IMR-90 (cell line): Measurements from ENCODE around the gene OR10G7. TPM values are rescaled to one million over a fixed set of nuclear protein-coding genes. Genes with fewer than 3 reads are reported as not detected.

ENCODE experiments used
- ATAC-seq: fragments of 200-7000 bp; cut with Tn5 transposase; 2 replicates; pipeline ENCODE4 v1.9.1; 2020; ENCODE audit warnings: low read depth, mild to moderate bottlenecking, moderate library complexity
- BruUV-seq: library from RNA; stranded (reverse); fragments of 400-500 nt; replicated peaks from 2 replicates; lab custom pipeline; 2021; lab: Mats Ljungman, UMichigan
- CTCF ChIA-PET: fragments of 300-600 bp; formaldehyde crosslinking; extraction: SDS; loops from one replicate; lab custom pipeline; 2021; ENCODE audit warnings: antibody characterized with exemption; lab: Yijun Ruan, JAX
- POLR2A ChIA-PET: fragments of 300-600 bp; sonication (Branson Sonifier 250); formaldehyde crosslinking; loops from one replicate; lab custom pipeline; 2022; ENCODE audit warnings: antibody characterized with exemption; ENCODE audit not compliant: unreplicated experiment; lab: Charles Lee
- DNase-seq: peaks from one replicate; pipeline ENCODE4 v3.0.0; 2013
- H2AFZ ChIP-seq: replicated peaks from 2 replicates; pipeline ENCODE3; 2013; ENCODE audit warnings: low read length, mild to moderate bottlenecking; ENCODE audit not compliant: poor library complexity
- H2AK5ac ChIP-seq: 2 replicates; pipeline ENCODE4 v1.6.1; 2013; ENCODE audit warnings: low read depth, low read length, inconsistent platforms
- H2AK9ac ChIP-seq: replicated peaks from 2 replicates; pipeline ENCODE3; 2013; ENCODE audit warnings: mild to moderate bottlenecking, low read depth, low read length, moderate library complexity; ENCODE audit not compliant: poor library complexity
- H2BK120ac ChIP-seq: 2 replicates; pipeline ENCODE4 v1.6.1; 2013; ENCODE audit warnings: low read depth, low read length, inconsistent platforms
- H2BK15ac ChIP-seq: 3 replicates; pipeline ENCODE4 v1.6.1; 2013; ENCODE audit warnings: low read depth, low read length, inconsistent platforms
- H2BK20ac ChIP-seq: 2 replicates; pipeline ENCODE4 v1.6.1; 2013; ENCODE audit warnings: low read depth, mild to moderate bottlenecking, inconsistent platforms, low read length, moderate library complexity
- H2BK5ac ChIP-seq: 2 replicates; pipeline ENCODE4 v1.6.1; 2013; ENCODE audit warnings: mild to moderate bottlenecking, low read depth, low read length, inconsistent platforms; ENCODE audit not compliant: poor library complexity, severe bottlenecking
- H3K14ac ChIP-seq: replicated peaks from 2 replicates; pipeline ENCODE4 v1.6.1; 2013; ENCODE audit warnings: low read depth, low read length, inconsistent platforms
- H3K18ac ChIP-seq: 2 replicates; pipeline ENCODE4 v1.6.1; 2013; ENCODE audit warnings: low read depth, low read length, control low read depth
- H3K23ac ChIP-seq: 2 replicates; pipeline ENCODE4 v1.6.1; 2013; ENCODE audit warnings: low read depth, low read length, inconsistent platforms
- H3K27ac ChIP-seq: 2 replicates; pipeline ENCODE4 v1.5.1; 2013; ENCODE audit warnings: mild to moderate bottlenecking, control low read depth, low read length; ENCODE audit not compliant: insufficient read depth
- H3K27me3 ChIP-seq: 2 replicates; pipeline ENCODE4 v1.6.1; 2013; ENCODE audit warnings: low read length; ENCODE audit not compliant: control insufficient read depth, insufficient read depth
- H3K36me3 ChIP-seq: 2 replicates; pipeline ENCODE4 v1.6.1; 2013; ENCODE audit warnings: low read length, mixed read lengths; ENCODE audit not compliant: control insufficient read depth, insufficient read depth
- H3K4ac ChIP-seq: 2 replicates; pipeline ENCODE4 v1.6.1; 2013; ENCODE audit warnings: low read depth, low read length, inconsistent platforms
- H3K4me1 ChIP-seq: 2 replicates; pipeline ENCODE4 v1.6.1; 2013; ENCODE audit warnings: low read length, mixed read lengths; ENCODE audit not compliant: control insufficient read depth, insufficient read depth
- H3K4me2 ChIP-seq: 2 replicates; pipeline ENCODE4 v1.6.1; 2013; ENCODE audit warnings: low read depth, mild to moderate bottlenecking, control low read depth, low read length, moderate library complexity
- H3K4me3 ChIP-seq: 2 replicates; pipeline ENCODE4 v1.5.1; 2013; ENCODE audit warnings: low read depth, mild to moderate bottlenecking, control low read depth, low read length, moderate library complexity; ENCODE audit not compliant: insufficient read depth
- H3K56ac ChIP-seq: 2 replicates; pipeline ENCODE4 v1.6.1; 2013; ENCODE audit warnings: low read length, inconsistent platforms; ENCODE audit not compliant: insufficient read depth; ENCODE audit errors: extremely low read depth
- H3K79me1 ChIP-seq, 2 experiments: 2 replicates each; pipeline ENCODE4 v1.6.1; 2013; ENCODE audit warnings: low read length in 2 of 2, inconsistent platforms in 1 of 2, low read depth in 1 of 2
- H3K9ac ChIP-seq: 2 replicates; pipeline ENCODE4 v1.6.1; 2013; ENCODE audit warnings: low read depth, low read length, control low read depth
- H3K9me1 ChIP-seq: 2 replicates; pipeline ENCODE4 v1.6.1; 2013; ENCODE audit warnings: low read length, inconsistent platforms; ENCODE audit not compliant: insufficient read depth
- H3K9me3 ChIP-seq: 2 replicates; pipeline ENCODE4 v1.6.1; 2013; ENCODE audit warnings: low read length; ENCODE audit not compliant: control insufficient read depth, insufficient read depth
- H4K20me1 ChIP-seq: 2 replicates; pipeline ENCODE4 v1.6.1; 2013; ENCODE audit warnings: low read length, inconsistent platforms; ENCODE audit not compliant: insufficient read depth
- H4K5ac ChIP-seq: 2 replicates; pipeline ENCODE4 v1.6.1; 2013; ENCODE audit warnings: mild to moderate bottlenecking, low read depth, low read length, control low read depth
- H4K8ac ChIP-seq, 2 experiments: 2 replicates each; pipeline ENCODE4 v1.6.1; 2013; ENCODE audit warnings: low read depth in 2 of 2, low read length in 2 of 2, control low read depth in 1 of 2, inconsistent platforms in 1 of 2
- H4K91ac ChIP-seq: 2 replicates; pipeline ENCODE4 v1.6.1; 2013; ENCODE audit warnings: low read depth, low read length, inconsistent platforms; ENCODE audit not compliant: insufficient read depth
- BHLHE40 ChIP-seq: fragments of 150-350 bp; IDR thresholded peaks from 2 replicates; pipeline ENCODE4 v1.6.1; 2016; ENCODE audit warnings: mild to moderate bottlenecking, low read depth, low read length
- CEBPB ChIP-seq: IDR thresholded peaks from 2 replicates; pipeline ENCODE4 v1.6.1; 2012; ENCODE audit warnings: low read depth, low read length, improper control_type of control experiment
- CHD1 ChIP-seq: IDR thresholded peaks from 2 replicates; pipeline ENCODE4 v1.6.1; 2012; ENCODE audit warnings: low read depth, low read length, improper control_type of control experiment
- CTCF ChIP-seq: conservative IDR thresholded peaks from 2 replicates; pipeline ENCODE4 v1.5.1; 2012; ENCODE audit warnings: mild to moderate bottlenecking, low read depth, low read length, improper control_type of control experiment
- MAFK ChIP-seq: IDR thresholded peaks from 2 replicates; pipeline ENCODE4 v1.6.1; 2012; ENCODE audit warnings: low read depth, low read length, improper control_type of control experiment
- MAZ ChIP-seq: IDR thresholded peaks from 2 replicates; pipeline ENCODE4 v1.6.1; 2012; ENCODE audit warnings: low read depth, mild to moderate bottlenecking, low read length, improper control_type of control experiment, moderate library complexity, borderline replicate concordance
- NFE2L2 ChIP-seq: fragments of 150-350 bp; IDR thresholded peaks from 2 replicates; pipeline ENCODE4 v1.6.1; 2016; ENCODE audit warnings: low read depth, mild to moderate bottlenecking, low read length
- RAD21 ChIP-seq: IDR thresholded peaks from 2 replicates; pipeline ENCODE4 v1.6.1; 2012; ENCODE audit warnings: low read length, improper control_type of control experiment
- RFX5 ChIP-seq: IDR thresholded peaks from 2 replicates; pipeline ENCODE4 v1.8.0; 2012; ENCODE audit warnings: low read depth, mild to moderate bottlenecking, low read length, moderate library complexity
- WGBS, 2 experiments: methylation state at CpG; one replicate each; pipeline versions ENCODE4 v1.1.5 to v1.1.7; 2013; ENCODE audit warnings: missing lambda C conversion rate in 2 of 2; ENCODE audit not compliant: insufficient read length in 1 of 2; ENCODE audit errors: extremely low coverage in 2 of 2; 5-methylcytosine and 5-hydroxymethylcytosine counted together
- dilution Hi-C: fragments of 300-500 bp; cut with HindIII; formaldehyde crosslinking; loops from one replicate; pipeline ENCODE4 v1.14.3; 2018; ENCODE audit warnings: low sequenced_read_pairs; ENCODE audit not compliant: unreplicated experiment
- in situ Hi-C: fragments of 300-500 bp; cut with MboI; formaldehyde crosslinking; loops from 3 replicates; pipeline ENCODE4 v1.14.3; 2019; ENCODE audit warnings: low sequenced_read_pairs, inconsistent platforms, mixed read lengths
- intact Hi-C: fragments of 100-400 bp; cut with micrococcal nuclease; formaldehyde crosslinking; loops from 2 replicates; pipeline ENCODE4 v1.10.0; 2022
- polyA plus RNA-seq, 3 experiments: library from polyadenylated mRNA; depleted of rRNA; stranded (reverse); fragments of >200 nt; gene quantifications; 2 replicates each; pipeline ENCODE4 v1.2.3, GENCODE V29; 2012; ENCODE audit warnings: low replicate concordance in 1 of 3
- total RNA-seq: library from RNA; depleted of rRNA; stranded (reverse); fragments of >200 nt; gene quantifications from 2 replicates; pipeline ENCODE4 v1.2.3, GENCODE V29; 2012
- TF ChIP-seq, protein P1 (sequence below): fragments of 150-350 bp; IDR thresholded peaks from 2 replicates; pipeline ENCODE4 v1.6.1; 2016; ENCODE audit warnings: low read depth, mild to moderate bottlenecking, low read length, moderate library complexity, borderline replicate concordance
- TF ChIP-seq, protein P2 (sequence below): fragments of 150-350 bp; IDR thresholded peaks from 2 replicates; pipeline ENCODE4 v1.6.1; 2017; ENCODE audit warnings: mild to moderate bottlenecking, antibody characterized with exemption, low read length, low read depth

Gene OR10G7
- total and polyA plus RNA-seq, 2 of the 4 experiments (the other 2 are of a cell fraction) = not detected

DNA sequence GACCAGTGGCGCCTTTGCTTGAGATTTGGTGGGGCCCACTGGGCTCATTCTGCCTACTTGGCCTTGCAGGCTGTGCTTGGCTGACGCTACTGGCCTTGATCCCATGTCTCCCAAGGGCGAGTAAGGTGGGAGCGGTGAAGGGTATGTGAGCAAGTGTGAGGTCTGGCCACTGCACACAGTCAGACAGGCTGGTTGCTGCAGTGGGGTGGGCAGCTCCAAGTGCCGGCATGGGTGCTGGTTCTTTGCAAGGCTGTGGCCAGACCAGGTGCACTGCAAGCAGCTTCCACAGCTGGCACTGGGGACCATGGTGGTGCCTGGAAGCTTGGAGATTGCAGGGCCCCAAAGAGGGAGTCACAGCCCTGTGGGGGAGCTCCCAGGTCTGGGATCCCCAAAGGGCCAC is 33.4 kb upstream of the OR10G7 start:
- Histone ChIP-seq H2AK9ac (no peak overlapping the region), H4K91ac (no peak overlapping the region), H4K8ac (no peak overlapping the region), H3K4me1 (no peaks in the 10 kb centered on the region), H3K27me3 (peaks cover 19% of the 10 kb centered on the region; the same call in 1 of the 2 replicates), H2AK5ac (no peak overlapping the region), H3K9me1 (no peaks in the 10 kb centered on the region), H3K36me3 (no peaks in the 10 kb centered on the region), H3K14ac (no peak overlapping the region), H3K18ac (no peak overlapping the region), H2AFZ (no peak overlapping the region), H3K4ac (no peak overlapping the region), H3K4me2 (no peak overlapping the region), H3K27ac (no peak overlapping the region), H3K4me3 (no peak overlapping the region), H3K79me1 (no peaks in the 10 kb centered on the region), H3K9ac (no peak overlapping the region), H4K20me1 (no peaks in the 10 kb centered on the region), H4K5ac (no peak overlapping the region), H3K23ac (no peak overlapping the region), H2BK120ac (no peak overlapping the region), H2BK20ac (no peak overlapping the region), H2BK15ac (no peak overlapping the region), H3K9me3 (no peaks in the 10 kb centered on the region), H3K56ac (no peak overlapping the region), H2BK5ac (no peak overlapping the region)
- in situ Hi-C loops (loop anchor here (5.0 to 25.0 kb wide), 3 partner anchors 123 to 513 kb away; partner anchors contain the start of gene OR8D1), intact Hi-C loops (loop anchor here (5.0 to 10.0 kb wide), 2 partner anchors 328 to 790 kb away; partner anchors contain the start of gene ROBO3), dilution Hi-C loops (no loop called here)
- no peak for TF ChIP-seq BHLHE40
- no peak for TF ChIP-seq RAD21
- TF ChIP-seq NFE2L2 = no peak
- no peak for TF ChIP-seq CEBPB
- no peak for TF ChIP-seq MAFK
- TF ChIP-seq MAZ = no peak
- no peak for TF ChIP-seq RFX5
- TF ChIP-seq, protein P1, sequence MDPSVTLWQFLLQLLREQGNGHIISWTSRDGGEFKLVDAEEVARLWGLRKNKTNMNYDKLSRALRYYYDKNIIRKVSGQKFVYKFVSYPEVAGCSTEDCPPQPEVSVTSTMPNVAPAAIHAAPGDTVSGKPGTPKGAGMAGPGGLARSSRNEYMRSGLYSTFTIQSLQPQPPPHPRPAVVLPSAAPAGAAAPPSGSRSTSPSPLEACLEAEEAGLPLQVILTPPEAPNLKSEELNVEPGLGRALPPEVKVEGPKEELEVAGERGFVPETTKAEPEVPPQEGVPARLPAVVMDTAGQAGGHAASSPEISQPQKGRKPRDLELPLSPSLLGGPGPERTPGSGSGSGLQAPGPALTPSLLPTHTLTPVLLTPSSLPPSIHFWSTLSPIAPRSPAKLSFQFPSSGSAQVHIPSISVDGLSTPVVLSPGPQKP = no peak
- TF ChIP-seq, protein P2, sequence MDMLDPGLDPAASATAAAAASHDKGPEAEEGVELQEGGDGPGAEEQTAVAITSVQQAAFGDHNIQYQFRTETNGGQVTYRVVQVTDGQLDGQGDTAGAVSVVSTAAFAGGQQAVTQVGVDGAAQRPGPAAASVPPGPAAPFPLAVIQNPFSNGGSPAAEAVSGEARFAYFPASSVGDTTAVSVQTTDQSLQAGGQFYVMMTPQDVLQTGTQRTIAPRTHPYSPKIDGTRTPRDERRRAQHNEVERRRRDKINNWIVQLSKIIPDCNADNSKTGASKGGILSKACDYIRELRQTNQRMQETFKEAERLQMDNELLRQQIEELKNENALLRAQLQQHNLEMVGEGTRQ = no peak
- no peak for TF ChIP-seq CHD1
- TF ChIP-seq CTCF = no peak
- BruUV-seq = no TSS peak
- CTCF ChIA-PET = no interaction called here
- DNase-seq (no peak), ATAC-seq (no peak)
- WGBS, 2 experiments = 88% methylated on average over 3 of the region's 5 CpGs; no CpG with 5 or more reads in 1 of the 2 experiments
- POLR2A ChIA-PET = no interaction called here
